NK-92 (cell line): ENCODE data around the gene ZFAND3.
"Not testable (repeated sequence)": the region's sequence is repeated elsewhere in the genome, so short reads cannot be mapped to it uniquely, and the experiment has no call there.

ENCODE experiments used
- DNase-seq: peaks from one replicate; lab custom pipeline; 2025; ENCODE audit not compliant: unreplicated experiment; lab: John Stamatoyannopoulos, UW

ZFAND3 gene

GRCh38 chr6:38034274-38034914, 214.9 kb downstream of the ZFAND3 start:
- DNase-seq, result no peak

DNA sequence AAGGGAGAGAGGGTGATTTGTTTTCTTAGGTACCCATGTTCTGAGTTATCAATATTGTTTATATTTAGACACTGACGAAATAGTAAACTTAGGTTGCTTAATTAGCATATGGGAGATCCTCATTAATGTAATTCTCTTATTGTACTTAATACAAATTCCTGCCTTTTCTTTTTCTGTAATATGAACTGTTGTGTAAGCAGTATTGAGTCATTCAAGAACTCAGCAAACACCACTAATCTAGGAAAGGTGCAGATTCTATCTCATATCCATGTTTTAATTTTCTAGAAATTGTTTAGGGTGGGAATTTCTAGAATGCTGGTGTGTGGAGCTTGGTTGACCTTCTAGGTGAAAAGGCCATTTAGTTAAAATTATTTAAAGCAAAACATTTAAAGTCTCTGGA, 216.0 kb downstream of the ZFAND3 start:
- DNase-seq, result no peak

DNA sequence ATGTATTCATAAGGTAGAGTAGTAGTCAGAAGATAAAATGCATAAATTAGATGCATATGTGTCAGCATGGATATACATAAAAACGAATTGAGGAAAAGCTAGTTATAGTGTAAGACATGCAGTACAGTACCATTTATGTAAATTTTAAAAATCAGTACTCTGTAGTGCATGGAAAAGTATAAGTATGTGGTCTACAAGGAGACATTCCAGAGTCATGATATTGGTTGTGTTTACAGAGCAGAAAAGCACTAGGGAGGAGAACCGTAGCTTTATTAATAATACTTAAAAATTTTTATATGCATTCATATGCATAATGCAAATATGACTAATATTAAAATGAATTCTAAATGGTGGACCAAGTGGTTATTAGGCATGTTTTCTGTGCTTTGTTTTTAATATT, 220.0 kb downstream of the ZFAND3 start:
- DNase-seq, result no peak

- DNase-seq, result no peak
Measured at GRCh38 chr6:38040254-38040653, 220.7 kb downstream of the ZFAND3 start.

DNA sequence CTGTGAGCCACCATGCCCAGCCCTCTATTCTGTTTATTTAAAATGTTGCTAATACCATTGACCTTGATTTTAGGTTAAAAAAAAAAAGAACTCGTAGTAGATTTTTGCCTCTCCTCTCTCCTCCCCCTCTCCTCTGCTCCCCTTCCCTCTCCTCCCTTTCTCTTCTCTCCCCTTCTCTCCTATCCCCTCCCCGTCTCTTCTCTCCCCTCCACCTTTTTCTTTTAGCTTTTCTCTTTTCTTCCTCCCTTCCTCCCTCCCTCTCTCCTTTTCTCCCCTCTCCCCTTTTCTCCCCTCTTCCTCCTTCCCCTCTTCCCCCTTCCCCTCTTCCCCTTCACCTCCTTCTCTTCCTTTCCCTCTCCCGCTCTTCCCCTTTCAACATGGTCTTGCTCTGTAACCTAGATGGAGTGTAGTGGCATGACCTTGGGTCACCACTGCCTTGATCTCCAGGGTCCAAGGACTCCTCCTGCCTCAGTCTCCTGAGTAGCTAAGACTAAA, 223.8 kb downstream of the ZFAND3 start:
- no peak for DNase-seq

- no peak for DNase-seq
Measured at GRCh38 chr6:38045701-38046305, 226.3 kb downstream of the ZFAND3 start.

- no peak for DNase-seq
Measured at GRCh38 chr6:38047562-38047961, 228.0 kb downstream of the ZFAND3 start.

DNA sequence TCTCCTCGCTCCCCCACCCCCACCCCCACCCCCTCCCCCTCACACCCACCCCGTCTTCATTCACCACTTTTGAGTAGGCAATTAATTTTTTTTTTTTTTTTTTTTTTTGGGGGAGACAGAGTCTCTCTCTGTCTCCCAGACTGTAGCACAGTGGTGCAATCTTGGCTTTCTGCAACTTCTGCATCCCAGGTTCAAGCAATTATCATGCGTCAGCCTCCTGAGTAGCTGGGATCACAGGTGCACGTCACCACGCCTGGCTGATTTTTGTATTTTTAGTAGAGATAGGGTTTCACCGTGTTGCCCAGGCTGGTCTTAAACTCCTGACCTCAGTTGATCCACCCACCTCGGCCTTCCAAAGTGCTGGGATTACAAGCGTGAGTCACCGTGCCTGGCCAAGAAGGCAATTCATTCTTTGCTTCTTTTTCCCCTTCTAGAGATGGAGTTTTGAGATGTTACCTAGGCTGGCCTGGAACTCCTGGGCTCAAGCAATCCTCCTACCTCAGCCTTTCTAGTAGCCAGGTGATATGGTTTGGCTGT, 230.4 kb downstream of the ZFAND3 start:
- not testable (repeated sequence) for DNase-seq

- no peak for DNase-seq
Measured at GRCh38 chr6:38051819-38052434, 232.4 kb downstream of the ZFAND3 start.

DNA sequence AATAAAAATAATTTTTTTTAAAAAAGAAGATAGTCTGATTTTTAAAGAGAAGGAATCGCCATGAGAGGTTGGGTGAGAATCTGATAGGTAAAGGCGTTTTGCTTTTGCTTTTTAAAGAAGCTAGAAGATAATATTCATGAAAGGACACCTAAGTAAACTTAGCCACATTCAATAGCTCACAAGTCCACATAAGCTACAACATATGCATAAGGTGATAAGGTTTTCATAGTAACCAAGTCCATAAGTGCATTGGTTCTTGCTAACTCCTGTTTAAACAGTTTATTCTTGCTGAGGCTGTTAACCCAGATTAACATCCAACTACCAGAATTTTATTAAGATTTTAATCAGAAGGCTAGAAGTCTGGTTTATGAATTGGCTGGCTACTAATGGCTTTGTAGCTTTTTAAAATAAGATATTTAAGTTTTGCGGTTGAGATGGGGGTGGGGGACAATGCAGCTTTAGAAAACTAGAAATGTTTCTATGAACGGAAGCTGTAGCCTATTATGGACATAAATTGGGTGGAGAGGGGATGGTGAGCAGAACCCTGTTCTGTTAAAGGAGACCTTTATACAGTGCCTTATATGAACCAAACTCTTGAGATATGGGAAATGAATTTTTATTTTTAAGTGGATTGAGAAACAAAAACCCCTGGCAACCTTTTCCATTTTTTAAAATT, 235.1 kb downstream of the ZFAND3 start:
- no peak for DNase-seq

DNA sequence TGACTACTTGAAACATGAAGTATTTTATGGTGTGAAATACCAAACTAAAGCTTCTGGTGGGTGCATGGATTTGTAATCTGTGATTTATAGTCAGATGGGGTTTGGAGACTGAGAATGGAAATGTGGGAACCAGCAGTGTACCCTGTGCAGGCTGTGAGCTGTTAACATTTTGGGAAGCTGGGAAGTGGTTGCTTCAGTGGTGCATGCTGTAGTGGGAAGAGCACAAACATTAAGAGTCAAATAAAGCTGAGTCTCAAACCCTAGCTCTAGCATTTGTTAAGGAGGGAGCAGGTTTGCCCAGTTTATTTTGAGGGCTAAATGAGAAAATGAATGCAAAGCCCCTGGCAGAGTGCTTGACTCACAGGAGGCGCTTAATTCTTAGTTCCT, 235.7 kb downstream of the ZFAND3 start:
- no peak for DNase-seq

DNA sequence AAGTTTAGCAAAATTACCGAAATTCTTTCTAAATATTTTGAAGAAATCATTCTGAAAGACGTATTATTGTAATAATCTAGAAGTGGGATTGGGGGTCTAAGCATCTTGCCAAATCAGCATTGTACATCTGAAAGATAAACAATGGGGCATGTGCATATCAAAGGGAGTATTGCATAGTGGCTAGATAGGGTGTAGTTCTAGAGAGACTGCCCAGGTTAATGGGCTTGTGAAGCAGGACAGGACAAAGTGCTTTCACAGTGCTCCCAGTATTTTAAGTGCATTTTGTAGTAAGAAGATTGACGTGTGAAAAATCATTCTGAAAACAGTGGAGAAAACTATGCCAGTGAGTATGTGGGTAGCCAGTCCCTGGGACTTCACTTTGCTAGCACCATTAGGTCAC, 236.8 kb downstream of the ZFAND3 start:
- DNase-seq, result no peak

GRCh38 chr6:38057994-38058393, 238.5 kb downstream of the ZFAND3 start:
- no peak for DNase-seq

GRCh38 chr6:38062066-38062465, 242.5 kb downstream of the ZFAND3 start:
- no peak for DNase-seq

- no peak for DNase-seq
Measured at GRCh38 chr6:38063973-38064372, 244.4 kb downstream of the ZFAND3 start.

DNA sequence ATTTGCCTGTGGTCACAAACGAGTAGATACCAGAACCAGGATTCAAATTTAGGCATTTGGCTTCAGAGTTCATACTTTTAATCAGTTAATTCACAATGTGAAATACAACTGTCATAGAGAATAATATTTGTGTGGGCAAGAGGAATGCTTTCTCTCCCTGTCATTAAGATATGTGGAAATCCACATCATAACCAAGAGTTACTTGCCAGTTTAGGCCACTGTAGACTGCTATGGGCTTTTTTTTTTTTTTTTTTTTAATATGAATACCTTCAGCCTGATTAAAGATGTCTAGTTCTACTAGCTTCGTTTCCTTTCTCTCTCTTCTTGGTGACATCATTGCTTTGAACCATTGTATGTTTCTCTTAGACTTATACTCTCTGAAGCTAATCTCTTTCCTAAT, 244.9 kb downstream of the ZFAND3 start:
- DNase-seq, result no peak

DNA sequence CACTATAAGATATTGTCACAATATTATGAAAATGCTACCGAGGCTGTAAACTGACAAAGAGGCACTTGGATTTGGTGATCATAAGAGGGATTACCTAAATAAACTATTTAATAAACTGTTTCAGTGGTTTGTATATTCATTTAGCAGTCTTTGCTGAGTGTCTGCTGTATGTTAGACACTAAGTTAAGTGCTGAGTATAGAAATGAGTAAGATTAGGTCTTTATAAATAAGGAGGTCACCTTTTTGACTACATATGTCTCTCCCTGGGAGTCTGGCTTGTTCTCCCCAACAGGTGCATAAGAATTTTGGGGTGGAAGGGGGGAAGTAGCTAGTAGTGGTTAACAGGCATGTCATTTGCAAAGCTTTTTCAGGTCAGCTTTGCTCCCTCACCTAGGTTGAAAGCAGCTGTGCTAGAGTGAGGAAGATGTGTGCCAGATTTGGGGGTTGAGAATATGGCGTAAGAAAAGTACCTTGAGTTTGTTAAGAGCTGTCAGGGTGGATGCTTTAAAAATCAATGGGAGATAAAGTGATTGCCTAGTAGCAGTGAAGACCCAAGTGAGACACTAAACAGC, 246.3 kb downstream of the ZFAND3 start:
- no peak for DNase-seq

DNA sequence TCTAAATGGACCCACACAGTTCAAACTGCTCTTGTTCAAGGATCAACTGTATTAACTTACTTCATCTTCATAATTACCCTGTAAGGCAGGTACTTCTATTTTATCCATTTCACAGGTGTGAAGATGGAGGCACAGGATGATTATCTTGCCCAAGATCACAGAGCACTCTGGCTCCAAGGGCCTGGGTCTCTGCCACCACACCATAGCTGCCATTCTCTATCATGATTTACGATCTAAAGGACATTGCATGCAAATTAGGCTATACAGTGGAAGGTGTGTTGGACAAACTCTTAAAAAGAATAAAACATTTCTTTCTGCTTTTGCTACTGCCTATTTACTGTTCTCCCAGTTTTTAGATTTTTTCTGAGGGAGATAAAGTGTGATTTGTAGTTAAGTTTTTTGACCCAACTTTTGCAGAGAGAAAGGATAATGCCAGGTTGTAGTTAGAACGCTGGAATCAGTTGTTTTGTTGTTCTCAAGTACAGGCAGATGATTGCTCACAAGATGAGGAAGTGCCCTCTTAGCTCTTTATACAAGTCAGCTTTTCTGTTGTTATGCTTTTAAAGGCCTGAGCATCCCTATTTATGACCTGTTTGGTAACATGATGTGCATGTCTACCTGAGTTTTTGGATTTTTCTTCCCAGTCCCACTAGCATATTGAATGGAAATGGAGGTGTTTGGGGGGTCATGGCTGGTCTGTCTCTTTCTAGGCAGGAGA, 247.9 kb downstream of the ZFAND3 start:
- no peak for DNase-seq

- no peak for DNase-seq
Measured at GRCh38 chr6:38068854-38069590, 249.5 kb downstream of the ZFAND3 start.

DNA sequence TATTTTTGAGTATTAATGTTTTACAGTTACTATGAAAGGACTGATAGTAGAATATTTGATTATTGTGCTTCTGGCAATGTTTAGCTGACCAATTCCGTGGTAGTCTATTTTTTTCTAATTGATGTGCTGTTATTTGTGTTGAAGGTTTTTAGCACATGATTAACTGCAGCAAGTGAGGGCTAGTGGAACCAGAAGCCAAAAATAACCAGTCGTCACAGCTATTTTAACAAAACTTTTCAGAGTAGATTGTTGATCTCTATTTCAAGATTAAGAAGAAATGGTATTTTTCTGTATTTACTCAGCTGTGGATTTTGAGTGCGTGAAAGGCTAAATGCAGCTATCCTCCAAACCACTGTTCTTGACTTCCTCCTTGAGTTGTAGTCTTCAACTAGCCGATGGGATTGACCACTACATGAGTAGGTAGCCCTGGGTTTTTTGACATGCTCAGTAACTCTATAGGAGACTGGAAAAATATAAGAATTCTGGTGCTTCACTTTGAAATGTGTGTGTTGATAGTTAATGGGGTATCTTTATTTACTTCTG, 258.0 kb downstream of the ZFAND3 start:
- no peak for DNase-seq
